ENCODE measurements around the gene FBXO41. TPM values are rescaled to one million over a fixed set of nuclear protein-coding genes. Genes with fewer than 3 reads are reported as not detected.
"Not testable (repeated sequence)": the region's sequence is repeated elsewhere in the genome, so short reads cannot be mapped to it uniquely, and the experiment has no call there.

The FBXO41 gene
- total RNA-seq, 1 donor from 2014 or later, result 8.5 TPM

GRCh38 chr2:73289304-73289703 lies 5.0 kb upstream of the FBXO41 start:
- no peak for DNase-seq (ENCODE audit: low spot score)

- DNase-seq (ENCODE audit: low spot score), result no peak
Measured at GRCh38 chr2:73286134-73286655, 1.9 kb upstream of the FBXO41 start.

- DNase-seq (ENCODE audit: low spot score), result peak; percentile 19
Measured at GRCh38 chr2:73285159-73285739, 971 bp upstream of the FBXO41 start.

GRCh38 chr2:73283545-73284295 lies 558 bp downstream of the FBXO41 start:
- DNase-seq (ENCODE audit: low spot score), result no peak

- DNase-seq (ENCODE audit: low spot score), result no peak
Measured at GRCh38 chr2:73282924-73283544, 1.2 kb downstream of the FBXO41 start.

GRCh38 chr2:73281244-73281643 lies 3.0 kb downstream of the FBXO41 start:
- no peak for DNase-seq (ENCODE audit: low spot score)

- no peak for DNase-seq (ENCODE audit: low spot score)
Measured at GRCh38 chr2:73279852-73280251, 4.4 kb downstream of the FBXO41 start.

- DNase-seq (ENCODE audit: low spot score), result no peak
Measured at GRCh38 chr2:73272270-73272669, 12.0 kb downstream of the FBXO41 start.

GRCh38 chr2:73269686-73270465 lies 14.4 kb downstream of the FBXO41 start:
- no peak for DNase-seq (ENCODE audit: low spot score)

GRCh38 chr2:73268830-73269685 lies 15.2 kb downstream of the FBXO41 start:
- DNase-seq (ENCODE audit: low spot score), result peak; percentile 77

- no peak for DNase-seq (ENCODE audit: low spot score)
Measured at GRCh38 chr2:73268366-73268829, 15.9 kb downstream of the FBXO41 start.

- no peak for DNase-seq (ENCODE audit: low spot score)
Measured at GRCh38 chr2:73267008-73267407, 17.3 kb downstream of the FBXO41 start.

GRCh38 chr2:73266061-73266901 lies 18.0 kb downstream of the FBXO41 start:
- DNase-seq (ENCODE audit: low spot score), result no peak

- no peak for DNase-seq (ENCODE audit: low spot score)
Measured at GRCh38 chr2:73265298-73266060, 18.8 kb downstream of the FBXO41 start.

GRCh38 chr2:73264783-73265182 lies 19.5 kb downstream of the FBXO41 start:
- no peak for DNase-seq (ENCODE audit: low spot score)

- no peak for DNase-seq (ENCODE audit: low spot score)
Measured at GRCh38 chr2:73264332-73264606, 20.0 kb downstream of the FBXO41 start.

- no peak for DNase-seq (ENCODE audit: low spot score)
Measured at GRCh38 chr2:73263540-73264331, 20.5 kb downstream of the FBXO41 start.

- DNase-seq (ENCODE audit: low spot score), result not testable (repeated sequence)
Measured at GRCh38 chr2:73262691-73263429, 21.4 kb downstream of the FBXO41 start.

All from mucosa of gallbladder (tissue), 1 donor.